HEK293 (cell line): ENCODE results near the gene SQSTM1.

Experiments used
- CTCF ChIP-seq: fragments of 450-650 bp; formaldehyde crosslinking; IDR thresholded peaks from 2 replicates; pipeline ENCODE4 v1.5.1; 2016; ENCODE audit warnings: missing biosample characterization, missing genetic modification characterization
- ELK4 ChIP-seq: IDR thresholded peaks from 2 replicates; pipeline ENCODE4 v1.6.1; 2011; ENCODE audit warnings: mild to moderate bottlenecking, low read depth, low read length, borderline replicate concordance
- TCF7L2 ChIP-seq: IDR thresholded peaks from 2 replicates; pipeline ENCODE4 v1.6.1; 2011; ENCODE audit warnings: low read depth, mild to moderate bottlenecking, inconsistent platforms, low read length, moderate library complexity, borderline replicate concordance
- ZBTB7A ChIP-seq: fragments of 450-650 bp; formaldehyde crosslinking; IDR thresholded peaks from 2 replicates; pipeline ENCODE4 v1.5.1; 2016; ENCODE audit warnings: low read depth, missing biosample characterization, missing genetic modification characterization

GRCh38 chr5:179867079-179867465 lies 46.4 kb downstream of the SQSTM1 start:
- TF ChIP-seq ELK4 (no peak), CTCF (tag by site-specific recombination) (no peak), TCF7L2 (no peak), ZBTB7A (tag by site-specific recombination) (no peak)
